HL-60 (cell line): ENCODE measurements around the gene IL10RA.

Experiments used
- GABPA ChIP-seq: IDR thresholded peaks from 2 replicates; pipeline ENCODE4 v1.6.1; 2012; ENCODE audit warnings: low read depth
- POLR2AphosphoS5 ChIP-seq: IDR thresholded peaks from 2 replicates; pipeline ENCODE4 v1.6.1; 2012; ENCODE audit warnings: low read depth
- SPI1 ChIP-seq: IDR thresholded peaks from 2 replicates; pipeline ENCODE4 v1.6.1; 2012; ENCODE audit warnings: low read depth, mild to moderate bottlenecking, borderline replicate concordance
- TF ChIP-seq, protein P1 (sequence below): IDR thresholded peaks from one replicate; pipeline ENCODE4 v1.5.1; 2011; ENCODE audit warnings: low read length, control low read depth, inconsistent platforms; ENCODE audit not compliant: insufficient read depth
- TF ChIP-seq, protein P2 (sequence below): IDR thresholded peaks from 2 replicates; pipeline ENCODE4 v1.6.1; 2012; ENCODE audit warnings: low read depth; ENCODE audit not compliant: insufficient replicate concordance

DNA sequence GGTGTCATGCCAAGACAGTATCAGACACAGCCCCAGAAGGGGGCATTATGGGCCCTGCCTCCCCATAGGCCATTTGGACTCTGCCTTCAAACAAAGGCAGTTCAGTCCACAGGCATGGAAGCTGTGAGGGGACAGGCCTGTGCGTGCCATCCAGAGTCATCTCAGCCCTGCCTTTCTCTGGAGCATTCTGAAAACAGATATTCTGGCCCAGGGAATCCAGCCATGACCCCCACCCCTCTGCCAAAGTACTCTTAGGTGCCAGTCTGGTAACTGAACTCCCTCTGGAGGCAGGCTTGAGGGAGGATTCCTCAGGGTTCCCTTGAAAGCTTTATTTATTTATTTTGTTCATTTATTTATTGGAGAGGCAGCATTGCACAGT lies 14.6 kb downstream of the IL10RA start:
- TF ChIP-seq, protein P1, sequence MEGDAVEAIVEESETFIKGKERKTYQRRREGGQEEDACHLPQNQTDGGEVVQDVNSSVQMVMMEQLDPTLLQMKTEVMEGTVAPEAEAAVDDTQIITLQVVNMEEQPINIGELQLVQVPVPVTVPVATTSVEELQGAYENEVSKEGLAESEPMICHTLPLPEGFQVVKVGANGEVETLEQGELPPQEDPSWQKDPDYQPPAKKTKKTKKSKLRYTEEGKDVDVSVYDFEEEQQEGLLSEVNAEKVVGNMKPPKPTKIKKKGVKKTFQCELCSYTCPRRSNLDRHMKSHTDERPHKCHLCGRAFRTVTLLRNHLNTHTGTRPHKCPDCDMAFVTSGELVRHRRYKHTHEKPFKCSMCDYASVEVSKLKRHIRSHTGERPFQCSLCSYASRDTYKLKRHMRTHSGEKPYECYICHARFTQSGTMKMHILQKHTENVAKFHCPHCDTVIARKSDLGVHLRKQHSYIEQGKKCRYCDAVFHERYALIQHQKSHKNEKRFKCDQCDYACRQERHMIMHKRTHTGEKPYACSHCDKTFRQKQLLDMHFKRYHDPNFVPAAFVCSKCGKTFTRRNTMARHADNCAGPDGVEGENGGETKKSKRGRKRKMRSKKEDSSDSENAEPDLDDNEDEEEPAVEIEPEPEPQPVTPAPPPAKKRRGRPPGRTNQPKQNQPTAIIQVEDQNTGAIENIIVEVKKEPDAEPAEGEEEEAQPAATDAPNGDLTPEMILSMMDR = no peak
- TF ChIP-seq, protein P2, sequence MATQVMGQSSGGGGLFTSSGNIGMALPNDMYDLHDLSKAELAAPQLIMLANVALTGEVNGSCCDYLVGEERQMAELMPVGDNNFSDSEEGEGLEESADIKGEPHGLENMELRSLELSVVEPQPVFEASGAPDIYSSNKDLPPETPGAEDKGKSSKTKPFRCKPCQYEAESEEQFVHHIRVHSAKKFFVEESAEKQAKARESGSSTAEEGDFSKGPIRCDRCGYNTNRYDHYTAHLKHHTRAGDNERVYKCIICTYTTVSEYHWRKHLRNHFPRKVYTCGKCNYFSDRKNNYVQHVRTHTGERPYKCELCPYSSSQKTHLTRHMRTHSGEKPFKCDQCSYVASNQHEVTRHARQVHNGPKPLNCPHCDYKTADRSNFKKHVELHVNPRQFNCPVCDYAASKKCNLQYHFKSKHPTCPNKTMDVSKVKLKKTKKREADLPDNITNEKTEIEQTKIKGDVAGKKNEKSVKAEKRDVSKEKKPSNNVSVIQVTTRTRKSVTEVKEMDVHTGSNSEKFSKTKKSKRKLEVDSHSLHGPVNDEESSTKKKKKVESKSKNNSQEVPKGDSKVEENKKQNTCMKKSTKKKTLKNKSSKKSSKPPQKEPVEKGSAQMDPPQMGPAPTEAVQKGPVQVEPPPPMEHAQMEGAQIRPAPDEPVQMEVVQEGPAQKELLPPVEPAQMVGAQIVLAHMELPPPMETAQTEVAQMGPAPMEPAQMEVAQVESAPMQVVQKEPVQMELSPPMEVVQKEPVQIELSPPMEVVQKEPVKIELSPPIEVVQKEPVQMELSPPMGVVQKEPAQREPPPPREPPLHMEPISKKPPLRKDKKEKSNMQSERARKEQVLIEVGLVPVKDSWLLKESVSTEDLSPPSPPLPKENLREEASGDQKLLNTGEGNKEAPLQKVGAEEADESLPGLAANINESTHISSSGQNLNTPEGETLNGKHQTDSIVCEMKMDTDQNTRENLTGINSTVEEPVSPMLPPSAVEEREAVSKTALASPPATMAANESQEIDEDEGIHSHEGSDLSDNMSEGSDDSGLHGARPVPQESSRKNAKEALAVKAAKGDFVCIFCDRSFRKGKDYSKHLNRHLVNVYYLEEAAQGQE = no peak
- TF ChIP-seq GABPA (no peak), POLR2AphosphoS5 (no peak), SPI1 (no peak)
